NCI-H2107 (cell line): ENCODE data around the gene KRT25.
A peak's percentile ranks its signal among the peaks of the same experiment; 100 is the strongest.

Experiments used
- DNase-seq: peaks from one replicate; lab custom pipeline; 2025; lab: John Stamatoyannopoulos, UW

Gene KRT25

GRCh38 chr17:40755231-40755630 lies at the start of gene KRT25:
Gene KRT25, minus strand, starts transcription at chr17:40755331. Its CDS starts 60 bp downstream, at chr17:40755271.
- DNase-seq, result no peak

- DNase-seq, result peak; percentile 71
Measured at GRCh38 chr17:40803617-40804082, 48.5 kb upstream of the KRT25 start.

- no peak for DNase-seq
Measured at GRCh38 chr17:40801157-40801556, 46.0 kb upstream of the KRT25 start.

- DNase-seq, result no peak
Measured at GRCh38 chr17:40800381-40800780, 45.2 kb upstream of the KRT25 start.

GRCh38 chr17:40799859-40800258 lies 44.7 kb upstream of the KRT25 start, which contains the start of gene KRT28:
Gene KRT28, minus strand, starts transcription at chr17:40799959. Its CDS starts 66 bp downstream, at chr17:40799893.
- DNase-seq, result no peak

GRCh38 chr17:40796846-40797245 lies 41.7 kb upstream of the KRT25 start:
- DNase-seq, result no peak

- no peak for DNase-seq
Measured at GRCh38 chr17:40795019-40795667, 40.0 kb upstream of the KRT25 start.

- no peak for DNase-seq
Measured at GRCh38 chr17:40794466-40794865, 39.3 kb upstream of the KRT25 start.

GRCh38 chr17:40793832-40794231 lies 38.7 kb upstream of the KRT25 start:
- DNase-seq, result no peak

- DNase-seq, result no peak
Measured at GRCh38 chr17:40791787-40792436, 36.8 kb upstream of the KRT25 start.

- no peak for DNase-seq
Measured at GRCh38 chr17:40791111-40791510, 36.0 kb upstream of the KRT25 start.

- DNase-seq, result no peak
Measured at GRCh38 chr17:40782450-40782849, 27.3 kb upstream of the KRT25 start, which contains the start of gene KRT27. Gene KRT27, minus strand, starts transcription at chr17:40782550. Its CDS starts 57 bp downstream, at chr17:40782493.

- DNase-seq, result no peak
Measured at GRCh38 chr17:40779181-40779909, 24.2 kb upstream of the KRT25 start.

GRCh38 chr17:40778461-40778860 lies 23.3 kb upstream of the KRT25 start:
- no peak for DNase-seq

GRCh38 chr17:40777971-40778370 lies 22.8 kb upstream of the KRT25 start:
- no peak for DNase-seq

- no peak for DNase-seq
Measured at GRCh38 chr17:40777459-40777858, 22.3 kb upstream of the KRT25 start.

- DNase-seq, result no peak
Measured at GRCh38 chr17:40775945-40776344, 20.8 kb upstream of the KRT25 start.

- no peak for DNase-seq
Measured at GRCh38 chr17:40772101-40772500, 17.0 kb upstream of the KRT25 start, which contains the start of gene KRT26. Gene KRT26, minus strand, starts transcription at chr17:40772201. Its CDS starts 88 bp downstream, at chr17:40772113.

- DNase-seq, result no peak
Measured at GRCh38 chr17:40765657-40766056, 10.5 kb upstream of the KRT25 start.

GRCh38 chr17:40763752-40764151 lies 8.6 kb upstream of the KRT25 start:
- no peak for DNase-seq

- no peak for DNase-seq
Measured at GRCh38 chr17:40760105-40761016, 5.2 kb upstream of the KRT25 start.

- DNase-seq, result no peak
Measured at GRCh38 chr17:40753804-40754203, 1.3 kb downstream of the KRT25 start.
